Measurements from ENCODE around the gene BCL2L12. TPM values are rescaled to one million over a fixed set of nuclear protein-coding genes. Genes with fewer than 3 reads are reported as not detected.
A peak's percentile ranks its signal among the peaks of the same experiment; 100 is the strongest.

Gene BCL2L12
- total RNA-seq, 1 donor from 2014 or later = 31.5 TPM

DNA sequence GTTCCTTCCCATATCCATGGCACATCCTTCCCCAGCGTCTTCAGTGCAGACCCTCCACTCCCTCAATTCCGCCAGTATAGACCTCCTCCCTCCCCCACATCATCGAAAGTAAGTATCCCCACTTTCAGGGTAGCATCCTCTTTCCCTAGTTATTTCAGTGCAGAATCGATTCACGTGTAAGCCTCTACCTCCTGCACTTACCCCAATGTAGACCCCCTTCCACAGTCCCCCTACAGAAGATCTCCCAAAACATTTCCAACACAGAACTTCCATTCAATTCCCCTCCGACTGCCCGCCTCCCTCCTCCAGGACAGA, 740 bp upstream of the BCL2L12 start:
- no peak for FAIRE-seq
- Histone ChIP-seq H4K20me1 (ENCODE audit: insufficient read depth, low read length) (peaks cover 22% of the 10 kb centered on the region), H2AFZ (ENCODE audit: low read depth, low read length) (peak overlapping the region; percentile 81), H3K4me1 (ENCODE audit: insufficient read depth, low read length) (peaks cover 21% of the 10 kb centered on the region), H3K27me3 (ENCODE audit: insufficient read depth, low read length) (no peaks in the 10 kb centered on the region), H3K9me3 (ENCODE audit: insufficient read depth, low read depth, low read length) (peaks cover 4% of the 10 kb centered on the region), H3K27ac (ENCODE audit: low read depth, low read length) (peak overlapping the region; percentile 44), H3K4me3 (ENCODE audit: insufficient read depth, low read depth, low read length) (peak overlapping the region; percentile 94), H3K79me2 (ENCODE audit: insufficient read depth, low read length) (peaks cover 43% of the 10 kb centered on the region), H3K4me2 (ENCODE audit: low read length) (peak overlapping the region; percentile 94), H3K9ac (ENCODE audit: low read length) (peak overlapping the region; percentile 92), H3K36me3 (ENCODE audit: insufficient read depth, low read length) (peaks cover 16% of the 10 kb centered on the region)
- TF ChIP-seq EZH2 (IDR thresholded peaks at IDR 0.05; ENCODE audit: insufficient read depth, low read length) = no peak
- peaks cover 9% of the 10 kb centered on the region for H3K4me1 Mint-ChIP-seq (ENCODE audit: low read depth, unreplicated experiment)
- H3K27ac Mint-ChIP-seq (ENCODE audit: unreplicated experiment) = peak overlapping the region; percentile 98
- H3K36me3 Mint-ChIP-seq (ENCODE audit: low read depth, unreplicated experiment) = peaks cover 16% of the 10 kb centered on the region
- no peaks in the 10 kb centered on the region for H3K27me3 Mint-ChIP-seq (ENCODE audit: low read depth, unreplicated experiment)
- H3K4me3 Mint-ChIP-seq (ENCODE audit: unreplicated experiment) = peak overlapping the region; percentile 100
- no peak for DNase-seq (ENCODE audit: low read depth)
- no peaks in the 10 kb centered on the region for H3K9me3 Mint-ChIP-seq (ENCODE audit: unreplicated experiment)

DNA sequence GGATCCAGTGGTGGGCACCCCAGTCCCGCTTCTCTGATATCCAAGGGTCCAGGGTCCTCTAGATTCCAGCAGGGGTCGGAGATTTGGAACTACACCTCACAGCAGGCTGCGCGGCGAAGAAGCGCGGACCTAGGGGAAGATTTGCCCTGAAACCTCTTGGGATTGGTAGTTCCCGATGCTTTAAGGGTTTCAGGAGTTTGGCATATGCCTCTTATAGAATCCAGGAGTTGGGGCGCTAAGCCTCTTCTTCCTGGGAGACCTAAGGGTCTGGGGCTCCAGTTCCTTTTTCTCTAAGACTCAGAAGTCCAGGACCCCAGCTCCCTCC, 349 bp downstream of the BCL2L12 start:
- Mint-ChIP-seq H3K9me3 (ENCODE audit: unreplicated experiment) (no peaks in the 10 kb centered on the region), H3K4me1 (ENCODE audit: low read depth, unreplicated experiment) (peaks cover 9% of the 10 kb centered on the region), H3K27ac (ENCODE audit: unreplicated experiment) (peak overlapping the region; percentile 98), H3K4me3 (ENCODE audit: unreplicated experiment) (peak overlapping the region; percentile 100), H3K27me3 (ENCODE audit: low read depth, unreplicated experiment) (no peaks in the 10 kb centered on the region), H3K36me3 (ENCODE audit: low read depth, unreplicated experiment) (peaks cover 12% of the 10 kb centered on the region)
- Histone ChIP-seq H4K20me1 (ENCODE audit: insufficient read depth, low read length) (peaks cover 19% of the 10 kb centered on the region), H3K79me2 (ENCODE audit: insufficient read depth, low read length) (peaks cover 43% of the 10 kb centered on the region), H3K27ac (ENCODE audit: low read depth, low read length) (peak overlapping the region; percentile 52), H2AFZ (ENCODE audit: low read depth, low read length) (peak overlapping the region; percentile 44), H3K4me3 (ENCODE audit: insufficient read depth, low read depth, low read length) (peak overlapping the region; percentile 94), H3K4me2 (ENCODE audit: low read length) (peak overlapping the region; percentile 94), H3K36me3 (ENCODE audit: insufficient read depth, low read length) (peaks cover 12% of the 10 kb centered on the region), H3K27me3 (ENCODE audit: insufficient read depth, low read length) (no peaks in the 10 kb centered on the region), H3K9ac (ENCODE audit: low read length) (peak overlapping the region; percentile 92), H3K4me1 (ENCODE audit: insufficient read depth, low read length) (peaks cover 21% of the 10 kb centered on the region), H3K9me3 (ENCODE audit: insufficient read depth, low read depth, low read length) (no peaks in the 10 kb centered on the region)
- FAIRE-seq (no peak), DNase-seq (ENCODE audit: low read depth) (no peak)
- TF ChIP-seq EZH2 (IDR thresholded peaks at IDR 0.05; ENCODE audit: insufficient read depth, low read length) (no peak), CTCF (IDR thresholded peaks at IDR 0.05; ENCODE audit: insufficient read depth, low read depth, low read length) (no peak)

DNA sequence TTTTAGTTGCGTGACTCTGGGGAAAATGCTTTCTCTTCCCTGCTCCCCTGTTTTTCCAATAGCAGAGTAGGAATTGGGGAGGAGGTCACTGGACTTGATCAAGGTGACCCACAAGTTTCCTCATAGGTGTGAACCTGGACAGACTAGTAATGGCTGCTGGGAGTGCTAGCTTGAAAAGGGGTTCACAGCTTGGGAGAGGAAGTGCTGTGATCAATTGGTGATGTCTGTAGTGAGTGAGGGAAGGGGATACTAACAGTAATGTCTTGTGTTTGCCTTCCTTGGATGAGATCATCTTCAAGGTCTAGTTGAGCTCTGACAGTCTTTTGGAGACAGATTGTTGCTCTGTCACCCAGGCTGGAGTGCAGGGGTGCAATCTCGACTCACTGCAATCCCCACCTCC, 1.7 kb downstream of the BCL2L12 start:
- no peaks in the 10 kb centered on the region for H3K9me3 Mint-ChIP-seq (ENCODE audit: unreplicated experiment)
- peak overlapping the region; percentile 55 for H3K27ac Mint-ChIP-seq (ENCODE audit: unreplicated experiment)
- peak overlapping the region; percentile 100 for H3K4me3 Mint-ChIP-seq (ENCODE audit: unreplicated experiment)
- H3K4me1 Mint-ChIP-seq (ENCODE audit: low read depth, unreplicated experiment) = peaks cover 9% of the 10 kb centered on the region
- H3K27me3 ChIP-seq (ENCODE audit: insufficient read depth, low read length) = no peaks in the 10 kb centered on the region
- H3K79me2 ChIP-seq (ENCODE audit: insufficient read depth, low read length) = peaks cover 41% of the 10 kb centered on the region
- peaks cover 6% of the 10 kb centered on the region for H3K36me3 ChIP-seq (ENCODE audit: insufficient read depth, low read length)
- no peak overlapping the region for H3K4me3 ChIP-seq (ENCODE audit: insufficient read depth, low read depth, low read length)
- H3K4me2 ChIP-seq (ENCODE audit: low read length) = peak overlapping the region; percentile 94
- peaks cover 12% of the 10 kb centered on the region for H3K36me3 Mint-ChIP-seq (ENCODE audit: low read depth, unreplicated experiment)
- TF ChIP-seq CTCF (IDR thresholded peaks at IDR 0.05; ENCODE audit: insufficient read depth, low read depth, low read length) (no peak), EZH2 (IDR thresholded peaks at IDR 0.05; ENCODE audit: insufficient read depth, low read length) (no peak)
- FAIRE-seq (no peak), DNase-seq (ENCODE audit: low read depth) (no peak)
- no peak overlapping the region for H3K27ac ChIP-seq (ENCODE audit: low read depth, low read length)
- H3K27me3 Mint-ChIP-seq (ENCODE audit: low read depth, unreplicated experiment) = no peaks in the 10 kb centered on the region
- H2AFZ ChIP-seq (ENCODE audit: low read depth, low read length) = no peak overlapping the region
- no peak overlapping the region for H3K9ac ChIP-seq (ENCODE audit: low read length)
- no peaks in the 10 kb centered on the region for H3K9me3 ChIP-seq (ENCODE audit: insufficient read depth, low read depth, low read length)
- peaks cover 17% of the 10 kb centered on the region for H4K20me1 ChIP-seq (ENCODE audit: insufficient read depth, low read length)
- H3K4me1 ChIP-seq (ENCODE audit: insufficient read depth, low read length) = peaks cover 26% of the 10 kb centered on the region
